Loucy (cell line): ENCODE data around the gene ADAP2.

ENCODE experiments used
- EZH2phosphoT487 ChIP-seq: fragments of 200-600 bp; IDR thresholded peaks from 2 replicates; pipeline ENCODE4 v1.6.1; 2018; ENCODE audit warnings: antibody characterized with exemption, mild to moderate bottlenecking, moderate library complexity, borderline replicate concordance
- TF ChIP-seq, protein P1 (sequence below): fragments of 200-600 bp; sonication (generic); conservative IDR thresholded peaks from 2 replicates; pipeline ENCODE4 v1.5.1; 2014; ENCODE audit warnings: mild to moderate bottlenecking, antibody characterized with exemption, low read length

- TF ChIP-seq, protein P1, sequence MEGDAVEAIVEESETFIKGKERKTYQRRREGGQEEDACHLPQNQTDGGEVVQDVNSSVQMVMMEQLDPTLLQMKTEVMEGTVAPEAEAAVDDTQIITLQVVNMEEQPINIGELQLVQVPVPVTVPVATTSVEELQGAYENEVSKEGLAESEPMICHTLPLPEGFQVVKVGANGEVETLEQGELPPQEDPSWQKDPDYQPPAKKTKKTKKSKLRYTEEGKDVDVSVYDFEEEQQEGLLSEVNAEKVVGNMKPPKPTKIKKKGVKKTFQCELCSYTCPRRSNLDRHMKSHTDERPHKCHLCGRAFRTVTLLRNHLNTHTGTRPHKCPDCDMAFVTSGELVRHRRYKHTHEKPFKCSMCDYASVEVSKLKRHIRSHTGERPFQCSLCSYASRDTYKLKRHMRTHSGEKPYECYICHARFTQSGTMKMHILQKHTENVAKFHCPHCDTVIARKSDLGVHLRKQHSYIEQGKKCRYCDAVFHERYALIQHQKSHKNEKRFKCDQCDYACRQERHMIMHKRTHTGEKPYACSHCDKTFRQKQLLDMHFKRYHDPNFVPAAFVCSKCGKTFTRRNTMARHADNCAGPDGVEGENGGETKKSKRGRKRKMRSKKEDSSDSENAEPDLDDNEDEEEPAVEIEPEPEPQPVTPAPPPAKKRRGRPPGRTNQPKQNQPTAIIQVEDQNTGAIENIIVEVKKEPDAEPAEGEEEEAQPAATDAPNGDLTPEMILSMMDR: no peak
- no peak for TF ChIP-seq EZH2phosphoT487
These were observed 35.1 kb downstream of the ADAP2 start for GRCh38 chr17:30956764-30957374.
